Loucy (cell line): Measurements from ENCODE around the gene MEF2C.

ENCODE experiments used
- H2AFZ ChIP-seq: fragments of 200-600 bp; sonication (generic); 2 replicates; pipeline ENCODE4 v1.6.0; 2016; ENCODE audit warnings: antibody characterized with exemption, mild to moderate bottlenecking, low read length, moderate library complexity
- H3F3A ChIP-seq: fragments of 200-600 bp; 2 replicates; pipeline ENCODE4 v1.6.0; 2016; ENCODE audit warnings: antibody characterized with exemption, low read depth, mild to moderate bottlenecking
- H3K27me3 ChIP-seq: fragments of 200-600 bp; sonication (generic); 2 replicates; pipeline ENCODE4 v1.6.1; 2014; ENCODE audit warnings: low read length, mild to moderate bottlenecking; ENCODE audit not compliant: insufficient read depth, poor library complexity, severe bottlenecking
- H3K36me3 ChIP-seq: fragments of 200-600 bp; sonication (generic); 2 replicates; pipeline ENCODE4 v1.6.1; 2016; ENCODE audit warnings: low read length; ENCODE audit not compliant: insufficient read depth
- H3K4me1 ChIP-seq: fragments of 200-600 bp; sonication (generic); 2 replicates; pipeline ENCODE4 v1.5.1; 2014; ENCODE audit warnings: low read length, mild to moderate bottlenecking; ENCODE audit not compliant: insufficient read depth, poor library complexity, severe bottlenecking
- H3K4me2 ChIP-seq: fragments of 200-600 bp; sonication (generic); 2 replicates; pipeline ENCODE4 v1.6.0; 2014; ENCODE audit warnings: antibody characterized with exemption, low read length, low read depth, mild to moderate bottlenecking; ENCODE audit not compliant: poor library complexity, severe bottlenecking
- H3K4me3 ChIP-seq: fragments of 200-600 bp; sonication (generic); 2 replicates; pipeline ENCODE4 v1.5.1; 2014; ENCODE audit warnings: low read length, mild to moderate bottlenecking, mixed read lengths; ENCODE audit not compliant: poor library complexity, severe bottlenecking
- H3K79me2 ChIP-seq: fragments of 200-600 bp; sonication (generic); 2 replicates; pipeline ENCODE4 v1.6.1; 2014; ENCODE audit warnings: low read length; ENCODE audit not compliant: insufficient read depth
- H3K9ac ChIP-seq: fragments of 200-600 bp; sonication (generic); 2 replicates; pipeline ENCODE4 v1.6.0; 2014; ENCODE audit warnings: mild to moderate bottlenecking, low read depth, low read length, moderate library complexity; ENCODE audit not compliant: poor library complexity, severe bottlenecking
- H3K9me2 ChIP-seq: fragments of 200-600 bp; sonication (generic); replicated peaks from 2 replicates; pipeline ENCODE4 v1.6.1; 2016; ENCODE audit warnings: low read depth, low read length, mixed read lengths
- H3K9me3 ChIP-seq: fragments of 200-600 bp; sonication (generic); 2 replicates; pipeline ENCODE4 v1.6.1; 2014; ENCODE audit warnings: mild to moderate bottlenecking, antibody characterized with exemption, low read length, low read depth; ENCODE audit not compliant: insufficient read depth
- H4K20me1 ChIP-seq: fragments of 200-600 bp; sonication (generic); 2 replicates; pipeline ENCODE4 v1.6.0; 2014; ENCODE audit warnings: antibody characterized with exemption, low read length, mild to moderate bottlenecking; ENCODE audit not compliant: insufficient read depth, poor library complexity, severe bottlenecking
- EZH2phosphoT487 ChIP-seq: fragments of 200-600 bp; IDR thresholded peaks from 2 replicates; pipeline ENCODE4 v1.6.1; 2018; ENCODE audit warnings: antibody characterized with exemption, mild to moderate bottlenecking, moderate library complexity, borderline replicate concordance
- TF ChIP-seq, protein P1 (sequence below): fragments of 200-600 bp; sonication (generic); conservative IDR thresholded peaks from 2 replicates; pipeline ENCODE4 v1.5.1; 2014; ENCODE audit warnings: mild to moderate bottlenecking, antibody characterized with exemption, low read length

Gene MEF2C

DNA sequence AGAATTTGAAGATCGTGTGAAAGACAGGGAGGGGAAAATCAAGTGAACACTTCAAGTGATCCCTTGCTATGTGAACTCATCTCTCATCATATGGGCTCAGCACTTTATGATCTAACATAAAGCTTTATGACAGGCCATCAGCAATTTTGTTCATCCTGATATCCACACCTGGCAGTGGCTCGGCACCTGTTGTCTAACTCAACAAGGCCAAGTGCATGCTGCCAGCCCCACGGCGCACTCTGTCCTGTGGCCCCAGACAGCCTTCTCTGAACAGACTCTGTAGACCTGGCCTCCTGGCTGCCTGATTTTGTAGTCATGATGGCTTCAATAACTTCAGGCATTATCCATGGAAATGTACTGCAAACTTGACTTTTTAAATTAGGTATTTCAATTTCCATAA, 106.3 kb downstream of the MEF2C start:
- H3K4me3 ChIP-seq = no peak overlapping the region
- H3K79me2 ChIP-seq = no peaks in the 10 kb centered on the region
- no peak overlapping the region for H2AFZ ChIP-seq
- H3K4me1 ChIP-seq = peaks cover 10% of the 10 kb centered on the region
- no peak for TF ChIP-seq EZH2phosphoT487
- TF ChIP-seq, protein P1, sequence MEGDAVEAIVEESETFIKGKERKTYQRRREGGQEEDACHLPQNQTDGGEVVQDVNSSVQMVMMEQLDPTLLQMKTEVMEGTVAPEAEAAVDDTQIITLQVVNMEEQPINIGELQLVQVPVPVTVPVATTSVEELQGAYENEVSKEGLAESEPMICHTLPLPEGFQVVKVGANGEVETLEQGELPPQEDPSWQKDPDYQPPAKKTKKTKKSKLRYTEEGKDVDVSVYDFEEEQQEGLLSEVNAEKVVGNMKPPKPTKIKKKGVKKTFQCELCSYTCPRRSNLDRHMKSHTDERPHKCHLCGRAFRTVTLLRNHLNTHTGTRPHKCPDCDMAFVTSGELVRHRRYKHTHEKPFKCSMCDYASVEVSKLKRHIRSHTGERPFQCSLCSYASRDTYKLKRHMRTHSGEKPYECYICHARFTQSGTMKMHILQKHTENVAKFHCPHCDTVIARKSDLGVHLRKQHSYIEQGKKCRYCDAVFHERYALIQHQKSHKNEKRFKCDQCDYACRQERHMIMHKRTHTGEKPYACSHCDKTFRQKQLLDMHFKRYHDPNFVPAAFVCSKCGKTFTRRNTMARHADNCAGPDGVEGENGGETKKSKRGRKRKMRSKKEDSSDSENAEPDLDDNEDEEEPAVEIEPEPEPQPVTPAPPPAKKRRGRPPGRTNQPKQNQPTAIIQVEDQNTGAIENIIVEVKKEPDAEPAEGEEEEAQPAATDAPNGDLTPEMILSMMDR = no peak
- H3K27me3 ChIP-seq = no peaks in the 10 kb centered on the region
- H3F3A ChIP-seq = no peaks in the 10 kb centered on the region
- no peaks in the 10 kb centered on the region for H3K9me2 ChIP-seq
- H3K9ac ChIP-seq = no peak overlapping the region
- H3K36me3 ChIP-seq = no peaks in the 10 kb centered on the region
- no peak overlapping the region for H3K4me2 ChIP-seq
- no peaks in the 10 kb centered on the region for H3K9me3 ChIP-seq
- no peaks in the 10 kb centered on the region for H4K20me1 ChIP-seq

DNA sequence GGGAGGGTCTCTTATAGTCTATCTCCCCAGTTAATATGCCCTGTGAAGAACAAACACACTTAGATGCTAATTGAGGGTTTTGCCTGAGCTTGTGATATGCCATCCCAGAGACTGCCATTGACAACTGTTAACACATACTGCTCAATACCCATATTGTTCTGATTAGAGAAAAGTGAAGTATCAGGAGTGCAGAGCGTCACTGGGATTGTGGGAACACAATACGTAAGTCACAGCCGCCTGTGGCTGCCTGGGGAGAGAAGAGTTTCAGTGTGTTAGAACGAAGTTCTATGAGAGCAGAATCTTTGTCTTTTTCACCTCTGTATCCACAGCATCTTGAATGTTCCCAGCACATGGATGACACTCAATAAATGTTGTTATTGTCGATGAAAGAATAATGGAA, 110.2 kb downstream of the MEF2C start:
- Histone ChIP-seq H3K4me1 (no peaks in the 10 kb centered on the region), H3F3A (no peaks in the 10 kb centered on the region), H3K9me3 (no peaks in the 10 kb centered on the region), H3K36me3 (no peaks in the 10 kb centered on the region), H4K20me1 (no peaks in the 10 kb centered on the region), H3K9me2 (no peaks in the 10 kb centered on the region), H3K4me3 (no peak overlapping the region), H2AFZ (no peak overlapping the region), H3K9ac (no peak overlapping the region), H3K79me2 (no peaks in the 10 kb centered on the region), H3K4me2 (no peak overlapping the region), H3K27me3 (no peaks in the 10 kb centered on the region)
- TF ChIP-seq EZH2phosphoT487 = no peak
- TF ChIP-seq, protein P1 = no peak

DNA sequence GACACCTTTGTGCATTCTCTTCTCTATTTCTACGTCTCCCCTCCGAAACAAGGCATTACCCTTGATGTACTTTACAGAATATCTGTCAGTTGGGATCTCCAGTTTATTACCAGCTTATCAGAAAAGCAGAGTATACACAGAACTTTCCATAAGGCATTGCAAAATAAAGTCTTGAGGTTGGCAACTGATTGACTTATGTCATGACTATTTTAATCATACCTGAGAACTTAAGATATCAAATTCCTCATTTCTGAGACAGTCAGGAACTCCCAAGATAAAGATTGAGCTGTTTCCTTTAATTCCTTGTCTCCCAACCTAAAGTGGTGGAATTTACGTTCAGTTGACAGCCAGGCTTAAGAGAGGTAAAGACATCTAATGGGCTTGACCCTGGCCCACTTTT, 110.9 kb downstream of the MEF2C start:
- H3K36me3 ChIP-seq = no peaks in the 10 kb centered on the region
- peaks cover 2% of the 10 kb centered on the region for H3K4me1 ChIP-seq
- no peak overlapping the region for H3K4me3 ChIP-seq
- H3K27me3 ChIP-seq = no peaks in the 10 kb centered on the region
- no peak overlapping the region for H3K9ac ChIP-seq
- no peaks in the 10 kb centered on the region for H3K9me3 ChIP-seq
- H2AFZ ChIP-seq = no peak overlapping the region
- no peaks in the 10 kb centered on the region for H3K79me2 ChIP-seq
- H3F3A ChIP-seq = no peaks in the 10 kb centered on the region
- TF ChIP-seq EZH2phosphoT487 = no peak
- TF ChIP-seq, protein P1 = no peak
- no peak overlapping the region for H3K4me2 ChIP-seq
- H3K9me2 ChIP-seq = no peaks in the 10 kb centered on the region
- H4K20me1 ChIP-seq = no peaks in the 10 kb centered on the region
